NT2/D1 (cell line): Measurements from ENCODE around the gene ADARB2.

Source experiments
- SUZ12 ChIP-seq: IDR thresholded peaks from 2 replicates; pipeline ENCODE4 v1.6.1; 2011; ENCODE audit not compliant: insufficient read length, insufficient read depth; ENCODE audit errors: extremely low read depth
- YY1 ChIP-seq: IDR thresholded peaks from 2 replicates; pipeline ENCODE4 v1.6.1; 2011; ENCODE audit not compliant: insufficient read length, insufficient read depth
- ZNF274 ChIP-seq: IDR thresholded peaks from 2 replicates; pipeline ENCODE4 v1.6.1; 2011; ENCODE audit warnings: mild to moderate bottlenecking, low read depth, low read length

DNA sequence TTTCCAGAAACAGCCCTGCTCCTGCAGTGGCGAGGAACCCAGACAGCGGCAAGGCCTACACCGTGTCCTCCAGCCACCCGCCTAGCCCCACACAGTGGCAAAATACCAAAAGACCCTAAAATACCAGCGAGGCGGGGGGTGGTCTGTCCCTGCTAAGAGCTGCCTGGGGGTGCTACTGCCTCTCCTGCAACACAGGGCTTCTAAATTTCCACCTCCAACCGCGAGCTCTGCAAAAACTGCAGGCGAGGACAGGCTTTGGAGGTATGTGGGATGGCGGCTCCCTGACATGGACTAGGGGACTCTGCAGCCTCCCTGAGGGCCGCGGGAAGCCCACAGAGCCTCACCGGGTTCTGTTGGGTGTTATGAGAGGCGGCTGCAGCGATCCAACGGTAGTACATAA is 558.8 kb downstream of the ADARB2 start:
- TF ChIP-seq YY1 (no peak), SUZ12 (no peak), ZNF274 (no peak)
